Activated T-cell treated with anti-CD3 and anti-CD28 coated beads for 48 hours (primary cell): Measurements from ENCODE around the gene SLC38A2.
"Not testable (repeated sequence)": the region's sequence is repeated elsewhere in the genome, so short reads cannot be mapped to it uniquely, and the experiment has no call there.

ENCODE experiments used
- DNase-seq: peaks from one replicate; pipeline ENCODE4 v3.0.0-alpha.2; 2020; ENCODE audit warnings: low read depth

Gene SLC38A2

DNA sequence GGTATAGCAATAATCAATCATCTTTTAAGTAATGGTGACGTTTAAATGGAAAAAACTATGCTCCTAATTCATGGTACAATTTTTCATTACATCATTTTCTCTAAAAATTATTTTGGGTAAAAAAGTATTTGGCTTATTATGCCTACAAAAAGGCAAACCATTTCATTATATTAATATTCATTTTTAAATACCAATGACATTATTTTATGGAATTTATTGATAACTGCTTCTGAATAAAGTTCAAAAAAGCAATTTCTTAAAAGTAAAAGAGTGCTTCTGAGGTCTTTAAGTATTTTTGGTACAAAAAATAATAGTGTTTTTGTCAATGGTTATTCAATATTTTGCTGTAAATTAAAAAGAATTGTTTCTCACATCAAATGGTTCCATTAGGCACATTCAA, 12.2 kb downstream of the SLC38A2 start:
- DNase-seq, result no peak

DNA sequence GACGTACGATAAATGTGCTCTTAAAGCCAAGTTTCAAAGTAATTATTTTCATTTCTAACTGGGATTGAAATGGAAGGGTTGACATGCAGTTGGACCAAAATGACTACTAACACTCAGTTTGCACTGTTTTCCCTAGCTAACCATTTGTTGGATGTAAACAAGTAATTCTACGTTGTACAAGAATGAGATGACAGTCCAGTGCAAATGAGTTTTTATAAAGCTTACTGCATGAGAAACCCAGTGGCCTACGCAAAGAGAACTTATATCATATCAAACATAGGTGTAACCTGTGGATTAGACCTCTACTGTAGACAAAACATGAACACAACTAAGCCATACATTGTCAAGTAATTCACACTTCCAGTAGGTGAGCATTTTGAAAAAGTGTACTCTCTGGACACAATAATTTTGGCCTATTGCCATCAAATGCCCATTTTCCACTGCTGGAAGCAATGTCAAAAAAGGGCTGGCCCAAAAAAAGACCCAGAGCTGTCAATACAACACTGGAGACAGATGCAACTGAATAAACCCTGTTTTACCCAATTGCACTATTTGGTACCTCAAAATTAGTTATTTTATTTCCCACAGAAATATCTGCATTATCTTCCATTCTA, 12.8 kb downstream of the SLC38A2 start:
- no peak for DNase-seq

DNA sequence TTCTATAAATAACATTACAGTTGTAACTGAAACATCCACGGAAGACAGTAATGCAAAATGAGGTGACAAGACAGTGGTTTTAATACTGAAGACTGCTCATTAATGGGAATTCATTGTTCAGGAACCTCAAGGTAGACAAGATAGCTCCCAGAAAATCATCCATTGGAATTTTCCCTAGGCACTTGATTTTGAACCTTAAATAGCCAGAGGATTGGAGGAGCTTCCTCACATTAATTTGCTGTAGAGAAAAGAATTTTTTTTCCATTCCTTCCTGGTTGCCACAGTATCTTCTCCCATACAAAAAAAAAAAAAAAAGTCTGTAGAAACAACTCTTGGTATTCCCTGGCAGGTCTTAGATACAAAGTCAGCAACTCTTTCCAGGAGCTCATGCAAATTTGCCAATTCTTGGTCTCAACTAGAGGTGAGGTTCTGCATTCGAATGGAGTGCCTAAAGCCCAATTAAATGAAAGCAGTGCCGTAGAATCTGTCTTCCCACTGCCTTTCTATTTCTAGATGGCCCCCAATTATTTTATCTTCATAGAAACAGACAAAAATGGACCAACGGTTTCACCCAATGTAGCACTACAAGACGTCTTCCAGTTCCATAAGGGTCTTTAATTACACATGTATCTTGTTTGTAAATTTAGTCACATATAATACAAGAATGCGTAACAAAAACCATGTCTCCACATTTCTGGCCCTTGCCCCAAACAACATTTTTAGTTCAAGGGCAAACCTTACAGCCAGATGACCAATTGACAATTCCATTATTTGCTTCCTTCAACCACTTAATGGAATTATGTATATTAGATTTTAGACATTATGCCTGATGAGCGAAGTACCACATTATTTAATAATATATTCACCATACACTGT, 13.5 kb downstream of the SLC38A2 start:
- no peak for DNase-seq

DNA sequence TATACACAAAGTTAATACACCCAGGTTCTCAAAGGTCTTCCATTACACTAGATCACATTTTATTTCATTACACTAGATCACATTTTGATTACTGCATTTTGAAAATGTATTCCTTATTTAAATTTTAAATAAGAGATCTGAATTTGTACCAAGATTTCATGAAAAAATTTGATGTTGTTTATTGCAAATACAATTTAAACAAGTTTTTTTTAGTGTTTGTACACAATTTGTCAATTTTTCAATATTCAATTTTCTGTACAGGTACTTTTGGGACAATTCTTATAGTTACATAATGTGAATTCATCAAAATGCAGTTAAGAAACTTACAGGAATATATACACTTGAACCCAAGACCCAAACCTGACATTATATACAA, 14.3 kb downstream of the SLC38A2 start:
- no peak for DNase-seq

DNA sequence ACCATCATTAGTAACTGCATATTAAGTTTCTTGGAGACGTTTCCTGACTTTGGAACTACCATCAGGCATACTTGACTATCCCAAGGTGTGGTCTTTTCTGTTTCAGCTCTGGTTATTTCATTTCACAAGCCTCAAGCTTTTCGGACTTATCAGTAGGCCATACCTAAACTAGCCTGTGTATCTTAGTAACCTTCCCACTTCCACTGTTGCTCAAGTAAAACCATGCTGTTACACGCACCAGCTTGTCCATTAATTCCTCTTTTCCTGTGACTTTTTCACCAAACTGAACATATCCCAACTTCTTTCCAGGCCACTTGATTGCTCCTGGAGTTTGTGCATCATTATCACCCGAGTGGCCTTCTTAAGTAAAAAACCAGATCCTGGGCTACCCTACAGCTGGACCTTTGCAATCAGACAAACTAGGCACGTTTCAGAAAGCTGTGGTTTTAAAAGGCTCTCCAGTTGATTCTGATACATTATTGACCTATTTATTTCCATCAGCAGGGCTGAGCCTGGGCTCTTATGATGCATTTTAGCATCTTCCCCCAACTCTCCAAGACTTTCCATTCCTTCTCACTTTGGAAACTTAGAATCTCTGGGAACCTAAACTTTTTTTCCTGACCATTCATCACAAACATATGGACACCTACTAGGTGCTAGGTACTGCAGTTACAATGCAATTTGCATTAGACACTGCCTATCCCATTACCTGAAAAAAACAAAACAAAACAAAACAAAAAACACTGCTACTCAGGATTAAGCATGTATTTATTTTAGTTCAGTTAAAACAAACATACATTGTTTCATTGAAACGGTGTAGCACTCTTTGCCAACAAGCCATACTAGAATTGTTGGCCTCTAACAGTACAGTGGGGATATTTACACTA, 14.9 kb downstream of the SLC38A2 start:
- DNase-seq, result no peak

DNA sequence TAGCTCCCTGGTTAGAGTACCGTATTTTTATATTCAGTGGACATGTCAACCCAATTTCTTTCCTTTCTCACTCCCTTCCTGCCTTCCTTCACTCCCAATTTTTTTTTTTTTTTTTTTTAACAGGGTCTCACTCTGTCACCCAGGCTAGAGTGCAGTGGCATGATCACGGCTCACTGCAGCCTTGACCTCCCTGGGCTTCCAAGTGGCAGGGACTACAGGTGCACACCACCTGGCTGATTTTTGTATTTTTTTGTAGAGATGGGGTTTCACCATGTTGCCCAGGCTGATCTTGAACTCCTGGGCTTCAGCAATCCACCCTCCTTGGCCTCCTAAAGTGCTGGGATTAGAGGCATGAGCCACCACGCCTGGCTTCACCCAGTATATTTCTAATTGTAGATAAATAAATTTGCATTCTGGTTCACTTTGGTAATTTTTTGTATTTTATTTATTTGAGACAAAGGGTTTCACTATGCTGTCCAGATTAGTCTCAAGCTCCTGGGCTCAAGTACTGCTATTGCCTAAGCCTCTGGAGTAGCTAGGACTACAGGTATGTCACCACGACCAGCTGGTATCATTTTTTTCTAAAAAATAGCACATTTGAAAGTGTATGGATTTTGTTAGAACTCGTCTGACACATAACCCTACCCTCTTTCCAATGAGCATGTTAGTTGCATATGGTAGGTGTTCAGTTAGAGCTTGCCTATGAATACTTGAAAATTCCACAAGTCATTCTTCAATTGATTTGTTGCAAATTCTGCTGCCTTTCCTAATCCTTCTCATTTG, 15.7 kb downstream of the SLC38A2 start:
- no peak for DNase-seq

DNA sequence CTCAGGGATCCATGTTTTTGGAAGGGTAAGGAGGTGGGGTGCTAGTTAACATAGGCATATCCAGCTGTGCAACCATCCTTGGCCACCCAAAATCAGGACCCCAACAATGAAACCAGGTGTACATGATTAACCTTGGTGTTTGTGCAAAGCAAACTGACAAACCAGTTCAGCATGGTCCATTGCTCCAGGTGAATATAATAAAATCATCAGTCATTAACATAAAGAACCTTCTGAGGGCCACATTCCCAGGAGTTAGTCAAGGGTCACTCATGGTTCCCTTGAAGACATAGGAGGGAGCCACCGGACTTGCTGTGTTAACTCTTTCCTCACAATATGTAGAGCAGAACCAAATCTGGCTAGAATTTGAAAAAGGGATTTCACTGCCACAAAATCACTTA, 17.8 kb downstream of the SLC38A2 start:
- DNase-seq, result no peak

DNA sequence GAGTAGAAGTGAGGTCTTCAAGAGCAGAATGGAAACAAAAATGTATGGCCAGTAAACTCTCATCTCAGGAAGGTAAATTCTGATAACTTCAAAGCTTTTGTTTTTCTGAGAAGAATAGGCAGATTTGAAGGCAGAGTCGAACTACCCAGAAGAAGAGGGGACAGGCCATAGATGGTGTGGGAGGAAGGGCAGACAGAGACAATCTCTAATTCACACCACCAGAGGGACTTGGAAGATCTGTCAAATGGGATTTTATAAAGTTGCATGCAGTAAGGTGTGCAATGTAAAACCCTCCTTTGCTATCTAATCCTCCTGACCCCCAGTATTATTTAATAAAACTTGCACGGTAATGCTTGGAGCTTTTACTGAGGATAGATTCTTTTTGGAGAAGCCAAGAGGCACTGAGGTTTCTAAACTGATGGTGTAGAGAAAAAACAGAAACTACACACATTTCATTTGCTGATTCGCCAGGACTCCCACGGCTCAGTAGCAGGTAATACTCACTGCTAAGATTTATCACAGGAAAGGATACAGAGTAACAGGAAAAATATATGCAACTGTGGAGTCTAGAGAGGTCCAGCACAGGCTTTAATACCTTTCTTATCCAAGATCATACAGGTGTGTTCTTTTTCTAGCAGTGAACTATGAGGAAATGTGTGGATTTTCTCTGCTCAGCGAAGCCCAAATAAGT, 18.3 kb downstream of the SLC38A2 start:
- DNase-seq, result no peak

DNA sequence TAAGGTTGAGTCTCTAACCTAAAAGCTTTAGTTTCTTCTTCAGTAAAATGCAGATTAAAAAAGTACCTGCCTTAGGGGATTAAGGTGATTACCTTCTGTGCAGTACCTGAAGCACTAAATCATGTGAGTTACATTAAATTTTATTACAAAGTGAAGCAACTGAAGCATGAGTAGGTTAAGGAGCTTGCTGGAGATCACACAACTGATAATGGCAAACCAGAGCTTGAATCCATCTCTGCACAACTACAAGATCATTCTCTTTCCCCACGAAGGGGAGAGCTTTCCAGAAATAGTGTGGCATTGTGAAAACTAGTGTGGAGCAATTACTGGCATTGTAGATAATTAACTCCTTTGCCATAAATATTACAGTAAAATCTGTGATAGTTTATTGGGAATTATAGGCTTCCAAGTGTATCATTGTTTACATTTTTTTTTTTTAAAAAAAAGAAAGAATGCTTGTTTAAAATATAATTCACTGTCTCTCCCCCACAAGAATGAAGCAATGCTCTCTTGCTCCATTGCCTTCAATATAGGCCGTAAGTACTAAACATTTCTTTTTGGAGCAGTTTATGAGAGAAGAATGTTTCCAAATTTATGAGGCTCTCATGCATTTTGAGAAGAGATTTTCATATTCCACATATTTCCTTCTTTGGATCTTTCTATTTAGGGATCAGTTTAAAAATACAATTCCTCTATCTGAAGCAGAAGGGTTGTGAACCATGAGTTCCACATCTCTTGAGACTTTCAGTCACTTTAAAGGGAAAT, 20.5 kb downstream of the SLC38A2 start:
- no peak for DNase-seq

DNA sequence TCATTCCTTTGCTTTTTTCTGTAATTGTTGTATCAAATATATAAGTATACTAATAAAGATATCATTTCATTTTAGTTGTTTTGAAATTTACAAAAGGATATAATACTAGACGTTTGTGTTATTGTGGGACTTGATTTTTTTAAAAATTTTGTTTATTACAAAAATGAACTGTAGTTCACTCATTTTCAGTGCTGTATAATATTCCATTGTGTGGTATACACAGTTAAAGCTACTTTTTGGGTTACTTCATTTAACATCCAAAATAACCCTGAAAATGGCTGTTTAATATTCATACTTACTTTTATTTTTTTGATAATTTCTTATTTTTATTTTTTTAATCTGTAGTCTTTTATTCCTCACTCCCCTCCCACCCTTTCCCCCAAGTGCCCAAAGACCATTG, 21.4 kb downstream of the SLC38A2 start:
- no peak for DNase-seq

DNA sequence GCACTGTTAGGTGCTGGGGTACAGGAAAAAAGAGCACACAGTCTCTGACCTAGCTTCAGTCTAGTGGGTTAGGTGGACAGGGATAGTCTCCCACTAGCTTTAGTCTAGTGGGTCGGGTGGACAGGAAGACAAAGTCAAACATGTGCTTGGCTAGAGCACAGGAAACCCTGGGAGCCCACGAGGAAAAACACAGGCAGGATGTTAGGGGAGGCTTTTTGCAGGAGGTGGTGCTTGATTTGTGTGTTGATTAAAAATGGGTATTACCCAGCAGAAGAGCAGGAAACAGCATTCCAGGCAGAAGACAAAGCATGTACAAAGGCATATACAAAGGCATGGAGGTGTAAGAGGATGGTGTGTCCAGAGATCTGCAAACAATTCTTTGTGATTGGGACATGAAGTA, 23.3 kb downstream of the SLC38A2 start:
- DNase-seq, result no peak

DNA sequence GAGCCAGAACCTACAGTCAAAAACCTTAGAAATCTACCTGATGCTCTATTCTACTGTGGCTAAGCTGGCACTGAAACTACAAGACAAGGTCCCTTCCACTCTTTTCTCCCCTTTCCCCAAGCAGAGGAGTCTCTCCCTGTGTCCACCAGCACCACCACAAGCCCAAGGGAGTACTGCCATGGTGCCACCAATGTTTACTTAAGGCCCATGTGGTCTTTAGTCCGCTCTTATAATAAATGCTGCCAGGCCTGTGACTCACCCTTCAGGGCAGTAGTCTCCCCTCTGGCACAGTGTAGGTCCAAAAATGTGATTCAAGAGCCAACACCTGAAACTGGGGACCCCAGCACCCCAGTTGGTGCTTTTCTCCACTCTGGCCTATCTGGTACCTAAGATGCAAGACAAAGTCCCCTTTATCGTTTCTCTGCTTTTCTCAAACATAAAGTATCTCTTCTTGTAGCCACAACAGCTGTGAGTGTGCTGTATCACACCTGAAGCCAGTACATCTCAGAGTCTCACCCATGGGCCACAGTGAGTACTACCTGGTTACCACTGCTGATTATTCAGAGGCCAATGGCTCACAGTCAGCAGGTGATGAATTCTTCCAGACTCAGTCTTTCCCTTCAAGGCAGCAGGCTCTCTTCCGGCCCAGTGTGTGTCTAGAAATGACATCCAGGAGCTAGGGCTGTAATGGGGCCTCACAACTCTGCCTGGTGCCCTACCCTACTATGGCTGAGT, 29.3 kb downstream of the SLC38A2 start:
- no peak for DNase-seq

DNA sequence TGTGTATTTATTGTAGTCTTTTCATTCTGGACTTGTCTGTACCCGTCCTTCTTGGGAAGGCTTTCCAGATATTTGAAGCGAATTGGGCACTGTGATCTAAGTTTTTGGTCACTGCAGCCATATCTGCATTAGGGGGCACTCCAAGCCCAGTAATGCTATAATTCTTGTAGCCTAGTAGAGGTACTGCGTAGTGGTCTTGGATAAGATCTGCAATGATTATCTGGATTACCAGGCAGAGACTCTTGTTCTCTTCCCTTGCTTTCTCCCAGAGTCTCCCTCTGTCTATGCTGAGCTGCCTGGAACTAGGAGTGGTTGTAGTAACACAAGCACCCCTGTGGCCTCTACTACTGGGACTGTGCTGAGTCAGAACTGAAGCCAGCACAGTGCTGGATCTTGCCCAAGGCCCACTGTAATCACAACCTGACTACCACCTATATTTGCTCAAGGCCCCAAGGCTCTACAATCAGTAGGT, 30.0 kb downstream of the SLC38A2 start:
- DNase-seq, result no peak

DNA sequence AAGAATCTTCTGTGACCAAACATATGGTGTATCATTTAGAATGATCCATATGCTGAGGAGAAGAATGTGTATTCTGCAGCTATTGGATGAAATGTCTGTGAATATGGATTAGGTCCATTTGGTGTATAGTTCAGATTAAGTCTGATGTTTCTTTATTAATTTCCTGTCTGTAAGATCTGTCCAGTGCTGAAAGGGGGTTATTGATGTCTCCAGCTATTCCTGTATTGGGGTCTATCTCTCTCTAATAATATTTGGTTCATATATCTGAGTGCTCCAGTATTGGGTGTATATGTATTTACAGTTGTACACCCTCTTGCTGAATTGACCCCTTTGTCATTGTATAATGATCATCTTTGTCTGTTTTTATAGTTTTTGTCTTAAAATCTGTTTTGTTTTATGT, 33.5 kb downstream of the SLC38A2 start:
- no peak for DNase-seq

DNA sequence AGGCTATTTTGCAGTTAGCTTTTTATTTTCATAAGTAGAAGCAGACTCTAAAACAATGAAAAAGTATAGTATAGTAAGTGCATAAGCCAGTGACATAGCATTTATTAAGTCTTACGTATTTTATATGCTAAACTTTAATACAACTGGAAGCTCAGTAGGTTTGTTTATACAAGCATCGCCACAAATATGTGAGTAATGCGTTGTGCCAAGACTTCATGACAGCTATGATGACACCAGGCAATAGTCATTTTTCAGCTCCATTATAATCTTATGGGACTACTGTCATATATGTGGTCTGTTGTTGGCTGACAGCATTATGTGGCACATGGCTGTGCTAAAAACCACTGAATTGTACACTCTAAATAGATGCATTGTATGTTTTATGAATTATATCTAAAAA, 40.3 kb downstream of the SLC38A2 start:
- DNase-seq, result no peak

DNA sequence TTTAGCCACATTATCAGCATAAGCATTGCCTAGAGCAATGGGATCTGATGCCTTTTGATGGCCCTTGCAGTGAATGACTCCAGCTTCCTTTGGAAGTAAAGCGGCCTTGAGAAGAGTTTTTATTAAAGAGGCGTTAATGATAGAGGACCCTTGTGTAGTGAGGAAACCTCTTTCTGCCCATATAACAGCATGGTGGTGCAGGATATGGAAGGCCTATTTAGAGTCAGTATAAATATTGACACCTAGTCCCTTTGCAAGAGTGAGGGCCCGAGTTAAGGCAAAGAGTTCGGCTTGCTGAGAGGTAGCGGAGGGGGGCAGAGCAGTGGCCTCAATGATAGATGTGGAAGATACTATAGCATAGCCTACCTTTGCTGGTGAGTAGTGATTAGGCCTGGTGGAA, 47.5 kb downstream of the SLC38A2 start:
- DNase-seq, result not testable (repeated sequence)

DNA sequence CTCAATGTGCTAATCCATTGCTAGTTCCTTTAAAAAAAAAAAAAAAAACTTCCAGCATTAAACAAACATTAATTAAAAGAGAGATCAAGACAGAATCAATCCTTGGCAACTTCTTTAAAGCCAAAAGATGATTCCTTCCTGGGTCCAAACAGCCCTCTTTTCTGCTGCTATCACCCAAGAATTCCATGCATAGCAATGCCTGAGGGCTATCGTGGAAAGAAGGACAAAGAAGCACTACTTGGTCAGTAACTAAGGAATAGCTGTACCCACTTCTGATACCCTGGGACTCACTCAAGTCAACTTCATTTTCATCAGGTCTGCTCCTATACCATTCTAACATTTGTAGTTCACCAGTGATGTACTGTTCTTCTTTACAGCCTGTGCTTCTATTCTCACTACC, 51.8 kb downstream of the SLC38A2 start:
- no peak for DNase-seq

DNA sequence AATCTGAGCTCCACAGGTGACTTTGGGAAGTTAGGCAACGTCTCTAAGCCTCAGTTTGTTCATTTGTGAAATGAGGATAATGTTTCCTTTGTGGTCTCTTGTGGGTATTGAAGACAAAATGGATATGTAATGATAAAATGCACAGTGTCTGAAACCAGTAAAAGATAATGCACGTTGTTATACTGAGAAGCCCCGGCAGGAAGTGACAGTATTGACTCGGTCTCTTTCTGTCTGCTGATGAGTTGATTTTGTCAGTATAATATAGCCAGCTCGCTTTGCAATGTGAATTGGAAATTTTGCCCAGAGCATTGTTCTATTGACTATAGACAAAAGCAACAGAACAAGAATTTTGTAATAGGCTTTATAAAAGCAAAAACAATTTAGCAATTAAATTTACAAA, 54.5 kb downstream of the SLC38A2 start:
- no peak for DNase-seq
